HG03439 (cell line): ENCODE data around the gene PMS1.
"Not testable (repeated sequence)": the region's sequence is repeated elsewhere in the genome, so short reads cannot be mapped to it uniquely, and the experiment has no call there.

Source experiments
- ATAC-seq: cut with Tn5 transposase; IDR thresholded peaks from one replicate; pipeline ENCODE4 v1.9.1; 2021; ENCODE audit warnings: mild to moderate bottlenecking, moderate library complexity; ENCODE audit not compliant: unreplicated experiment

Gene PMS1

DNA sequence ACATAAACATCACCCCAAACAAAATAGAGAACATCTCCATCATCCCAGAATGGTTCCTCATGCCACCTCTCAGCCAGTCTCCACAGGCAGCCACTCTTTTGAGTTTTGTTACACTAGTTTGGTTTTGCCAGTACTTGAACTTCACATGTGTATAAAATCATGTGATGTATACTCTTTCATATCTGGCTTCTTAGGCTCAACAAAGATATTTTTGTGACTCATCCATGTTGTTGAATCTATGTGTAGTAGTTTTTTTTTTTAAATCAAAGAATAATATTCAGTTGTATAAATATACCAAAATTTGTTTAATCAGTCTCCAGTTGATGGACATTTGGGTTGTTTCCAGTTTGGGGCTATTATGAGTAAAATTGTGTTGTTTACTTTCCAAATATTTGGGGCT is 75.9 kb downstream of the PMS1 start:
- ATAC-seq, result no peak

DNA sequence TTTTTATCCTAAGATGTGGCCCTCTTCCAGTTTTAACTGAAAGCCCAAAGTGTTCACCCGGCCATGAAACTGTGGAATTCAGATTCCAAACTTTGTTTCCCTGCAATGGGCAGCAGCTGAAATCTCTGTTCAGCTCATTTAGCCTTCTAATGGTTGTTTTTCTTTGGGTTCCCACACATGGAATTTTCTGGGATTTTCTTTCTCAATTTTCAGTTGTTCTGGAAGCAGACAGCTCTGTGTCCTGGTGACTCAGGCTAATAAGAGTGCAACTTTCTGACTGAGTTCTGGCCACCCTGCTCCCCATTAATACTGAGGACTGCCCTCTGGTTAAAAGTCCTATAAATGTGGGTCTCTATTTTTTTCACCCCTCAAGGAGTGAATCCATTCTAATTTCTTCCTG is 78.5 kb downstream of the PMS1 start:
- ATAC-seq, result no peak

GRCh38 chr2:189865826-189866225 is 81.6 kb downstream of the PMS1 start:
- no peak for ATAC-seq

GRCh38 chr2:189866296-189866695 is 82.0 kb downstream of the PMS1 start:
- ATAC-seq, result no peak

DNA sequence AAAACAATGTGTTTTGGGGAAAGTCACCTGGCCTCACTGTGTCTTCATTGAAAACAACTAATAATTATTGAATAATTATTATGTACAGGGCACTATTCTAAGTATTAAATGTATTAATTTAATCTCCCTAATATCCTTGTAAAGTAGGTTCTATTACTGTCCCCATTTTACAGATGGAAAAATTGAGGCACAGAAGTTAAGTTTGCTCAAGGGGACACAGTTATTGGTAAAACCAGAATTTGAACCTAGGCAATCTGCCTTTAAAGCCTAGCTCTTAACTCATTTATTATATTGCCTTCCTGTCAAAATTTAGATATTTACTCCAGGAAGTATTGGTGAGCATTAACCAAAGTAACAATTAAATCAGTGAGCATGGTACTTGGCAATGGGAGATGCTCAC is 84.6 kb downstream of the PMS1 start:
- ATAC-seq, result no peak

DNA sequence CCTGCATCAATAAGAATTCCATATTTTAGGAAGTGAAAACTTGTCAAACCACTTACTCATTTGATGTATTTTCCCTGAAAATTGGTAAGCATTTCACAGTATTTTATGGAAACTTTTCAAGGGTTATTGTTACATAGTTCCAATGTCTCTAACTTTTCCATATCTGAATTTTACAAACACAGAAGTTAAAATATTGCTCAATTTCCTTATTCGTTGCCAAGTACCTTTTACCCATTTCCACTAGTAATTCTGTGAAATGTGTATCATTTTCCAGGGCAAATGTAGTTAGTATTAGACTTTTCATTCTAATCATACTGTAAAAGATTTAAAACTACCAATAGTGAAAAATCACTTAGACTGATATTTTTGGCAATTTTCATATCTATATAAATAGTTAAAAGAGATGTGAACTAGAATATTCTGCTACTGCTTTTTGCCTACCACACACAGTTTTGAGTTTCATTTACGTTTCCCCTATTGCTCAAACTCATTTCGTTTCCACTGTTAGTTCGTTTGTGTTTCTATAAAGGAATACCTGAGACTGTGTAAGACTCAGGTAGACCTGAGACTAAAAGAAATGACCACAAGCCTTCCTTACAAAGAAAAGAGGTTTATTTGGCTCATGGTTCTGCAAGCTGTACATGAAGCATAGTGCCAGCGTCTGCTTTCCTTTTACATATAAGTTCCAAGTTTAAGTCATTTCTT is 86.3 kb downstream of the PMS1 start:
- ATAC-seq, result no peak

DNA sequence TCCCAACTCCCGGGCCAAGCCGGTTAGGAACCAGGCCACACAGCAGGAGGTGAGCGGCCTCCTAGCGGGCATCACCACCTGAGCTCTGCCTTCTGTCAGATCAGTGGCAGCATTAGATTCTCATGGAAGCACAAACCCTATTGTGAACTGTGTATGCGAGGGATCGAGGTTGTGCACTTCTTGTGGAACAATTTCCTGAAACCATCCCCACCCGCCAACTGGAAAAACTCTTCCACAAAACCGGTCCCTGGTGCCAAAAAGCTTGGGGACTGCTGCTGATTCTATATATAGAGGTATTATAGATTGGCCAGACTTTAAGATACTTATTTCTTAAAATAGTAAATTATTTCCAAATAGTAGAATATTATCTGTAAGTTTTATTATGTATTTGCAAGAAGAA is 89.4 kb downstream of the PMS1 start:
- ATAC-seq, result no peak

- ATAC-seq, result no peak
Measured at GRCh38 chr2:189874586-189875320, 90.5 kb downstream of the PMS1 start.

DNA sequence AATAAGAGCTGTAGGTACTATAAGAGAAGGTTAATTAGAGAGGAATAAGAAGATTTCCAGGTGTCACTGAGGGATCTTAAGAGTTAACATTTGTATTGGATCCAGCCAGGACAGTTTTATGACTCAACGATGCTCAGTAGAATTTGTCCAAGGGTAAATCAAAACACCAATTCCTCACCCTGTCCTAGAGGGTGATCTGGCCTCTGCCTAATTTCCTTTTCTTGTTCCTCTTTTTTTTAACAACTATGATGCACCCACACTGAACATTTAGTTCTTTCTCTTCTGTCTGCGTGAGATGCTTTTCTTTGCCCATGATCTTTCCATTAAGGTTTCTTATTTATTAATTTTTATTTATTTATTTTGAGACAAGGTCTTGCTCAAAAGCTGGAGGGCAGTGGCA is 92.0 kb downstream of the PMS1 start:
- no peak for ATAC-seq

GRCh38 chr2:189879716-189880081 is 95.4 kb downstream of the PMS1 start:
- ATAC-seq, result no peak

DNA sequence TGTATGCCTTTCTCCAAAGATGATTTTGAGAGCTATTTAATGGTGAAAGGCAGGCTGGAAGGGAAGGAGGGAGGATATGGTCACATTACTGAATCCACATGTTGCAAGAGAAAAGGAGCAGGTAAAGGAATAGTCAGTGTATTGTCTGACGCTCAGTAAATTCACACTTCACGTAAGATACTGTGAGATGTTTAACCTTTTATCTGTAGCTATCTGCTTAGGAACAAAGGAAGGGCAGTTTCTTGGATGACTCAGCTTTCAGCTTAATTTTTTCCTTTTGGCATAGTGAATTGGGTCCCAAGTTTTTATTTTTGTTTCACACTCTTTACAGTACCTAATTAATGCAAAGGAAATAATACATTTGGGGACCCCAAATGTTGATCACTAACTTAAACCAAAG is 96.2 kb downstream of the PMS1 start:
- ATAC-seq, result no peak

- no peak for ATAC-seq
Measured at GRCh38 chr2:189880832-189881492, 96.7 kb downstream of the PMS1 start.

- ATAC-seq, result no peak
Measured at GRCh38 chr2:189885368-189885767, 101.1 kb downstream of the PMS1 start.

GRCh38 chr2:189892546-189893294 is 108.5 kb downstream of the PMS1 start:
- ATAC-seq, result not testable (repeated sequence)

DNA sequence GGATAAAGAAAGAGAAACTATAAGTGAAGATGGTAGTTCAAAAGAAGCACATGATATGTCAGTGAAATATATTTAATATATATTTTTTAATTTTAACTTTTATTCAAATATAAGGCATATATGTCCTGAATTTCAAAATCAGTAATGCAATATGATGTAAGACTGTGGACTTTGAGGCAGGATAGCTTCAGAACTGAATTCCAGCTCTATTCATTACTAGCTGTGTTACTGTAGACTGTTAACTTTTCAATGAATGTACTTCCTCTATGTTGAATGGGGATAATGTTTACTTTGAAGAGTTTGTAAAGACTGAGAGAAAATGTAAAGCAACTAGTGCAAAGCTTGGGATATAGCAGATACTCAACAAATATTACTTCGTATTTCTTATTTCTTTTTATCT is 112.6 kb downstream of the PMS1 start:
- ATAC-seq, result no peak

GRCh38 chr2:189899101-189899500 is 114.9 kb downstream of the PMS1 start:
- ATAC-seq, result no peak

GRCh38 chr2:189900726-189901125 is 116.5 kb downstream of the PMS1 start:
- ATAC-seq, result no peak

DNA sequence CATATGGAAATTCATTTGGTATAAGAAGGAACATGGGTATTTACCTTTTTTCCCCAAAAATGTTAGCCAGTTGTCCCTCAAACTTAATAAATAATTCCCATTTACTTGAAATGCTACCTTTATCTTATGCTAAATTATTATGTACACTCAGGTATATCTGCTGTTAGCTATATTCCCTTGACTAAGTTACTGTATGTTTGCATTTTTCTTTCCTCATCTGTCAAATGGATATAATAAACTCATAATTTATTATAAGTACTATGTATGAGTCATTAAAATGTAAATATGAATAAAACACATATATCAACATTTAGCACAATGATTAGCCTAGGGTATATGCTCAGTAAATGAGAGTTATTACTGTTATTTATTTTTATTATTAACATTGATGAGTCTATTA is 117.4 kb downstream of the PMS1 start:
- no peak for ATAC-seq

DNA sequence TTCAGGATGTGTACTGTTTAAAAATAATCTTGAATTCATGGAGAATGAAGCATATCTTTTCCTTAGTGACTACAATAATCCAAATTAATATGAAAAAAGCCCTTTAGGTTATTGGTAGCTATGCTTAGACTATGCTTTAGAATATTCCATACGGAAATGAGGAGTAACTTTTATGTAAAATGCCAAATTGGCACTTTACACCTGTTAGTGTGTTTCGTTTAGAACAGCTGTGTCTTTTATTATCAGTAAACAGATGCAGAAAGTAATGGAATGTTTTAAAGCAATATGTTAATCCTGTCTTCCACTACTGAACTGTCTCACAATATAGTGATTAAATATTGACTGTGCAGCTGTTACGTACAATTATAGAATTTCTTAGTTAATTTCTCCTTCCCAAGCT is 129.6 kb downstream of the PMS1 start:
- no peak for ATAC-seq

DNA sequence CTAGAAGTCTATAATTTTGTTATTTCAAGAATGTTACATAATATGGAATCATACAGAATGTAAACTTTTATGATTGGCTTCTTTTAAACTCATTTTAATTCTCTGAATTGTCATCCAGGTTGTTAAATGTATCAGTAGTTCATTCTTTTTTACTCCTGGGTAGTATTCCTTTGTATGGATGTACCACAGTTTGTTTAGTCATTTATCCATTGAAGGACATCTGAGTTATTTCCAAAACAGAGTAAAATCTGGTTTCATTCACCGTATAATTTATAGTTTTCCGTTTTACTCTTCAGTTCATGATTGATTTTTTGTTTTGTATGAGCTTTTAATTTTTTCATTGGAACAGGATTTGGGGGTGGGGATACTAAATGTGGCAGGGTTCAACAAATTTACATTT is 132.4 kb downstream of the PMS1 start:
- no peak for ATAC-seq
